HepG2 (cell line): ENCODE results near the gene TIMM44. TPM values are rescaled to one million over a fixed set of nuclear protein-coding genes. Genes with fewer than 3 reads are reported as not detected.

Source experiments
- CAMTA2 ChIP-seq: sonication (generic); formaldehyde crosslinking; IDR thresholded peaks from 2 replicates; pipeline ENCODE4 v1.4.0; 2020; ENCODE audit warnings: mild to moderate bottlenecking, missing genetic modification reagents, borderline replicate concordance
- ISL2 ChIP-seq: sonication (generic); formaldehyde crosslinking; IDR thresholded peaks from 2 replicates; pipeline ENCODE4 v1.5.0; 2020; ENCODE audit warnings: missing genetic modification reagents
- MAFF ChIP-seq: IDR thresholded peaks from 2 replicates; pipeline ENCODE4 v1.6.1; 2011; ENCODE audit warnings: low read depth, low read length, improper control_type of control experiment
- MAZ ChIP-seq, 2 experiments: sonication (generic) in 1 of 2; formaldehyde crosslinking in 1 of 2; IDR thresholded peaks; 2 replicates each; pipeline versions ENCODE4 v1.5.0 to v1.6.1; 2012 to 2020; ENCODE audit warnings: low read depth in 2 of 2, mild to moderate bottlenecking in 2 of 2, borderline replicate concordance in 1 of 2, improper control_type of control experiment in 1 of 2, low read length in 1 of 2, missing genetic modification reagents in 1 of 2, moderate library complexity in 1 of 2
- NCOA5 ChIP-seq: sonication (generic); formaldehyde crosslinking; IDR thresholded peaks from 2 replicates; pipeline ENCODE4 v1.4.0; 2020; ENCODE audit warnings: missing genetic modification reagents
- NR1H2 ChIP-seq: sonication (generic); formaldehyde crosslinking; IDR thresholded peaks from 2 replicates; pipeline ENCODE4 v1.8.1; 2022; ENCODE audit warnings: low read depth, missing genetic modification reagents, borderline replicate concordance
- PRPF4 ChIP-seq: fragments of 200-400 bp; formaldehyde crosslinking; IDR thresholded peaks from 2 replicates; pipeline ENCODE4 v1.6.1; 2016; ENCODE audit warnings: low read length, low read depth; ENCODE audit not compliant: poor library complexity, severe bottlenecking
- RFXANK ChIP-seq: IDR thresholded peaks from 2 replicates; pipeline ENCODE4 v1.6.1; 2016
- SIX4 ChIP-seq: sonication (generic); formaldehyde crosslinking; IDR thresholded peaks from 2 replicates; pipeline ENCODE4 v1.4.0; 2020; ENCODE audit warnings: missing genetic modification reagents
- SOX6 ChIP-seq, 2 experiments: fragments of 450-650 bp in 1 of 2; sonication (generic) in 1 of 2; formaldehyde crosslinking in 1 of 2; IDR thresholded peaks; 2 replicates each; pipeline versions ENCODE4 v1.4.0 to v1.6.1; 2017 to 2020; ENCODE audit warnings: antibody characterized with exemption in 1 of 2, mild to moderate bottlenecking in 1 of 2, missing genetic modification reagents in 1 of 2
- ZFP82 ChIP-seq: sonication (generic); formaldehyde crosslinking; IDR thresholded peaks from 2 replicates; pipeline ENCODE4 v1.5.1; 2020; ENCODE audit warnings: mild to moderate bottlenecking, missing genetic modification reagents, borderline replicate concordance
- ZKSCAN1 ChIP-seq: fragments of 150-350 bp; IDR thresholded peaks from 2 replicates; pipeline ENCODE4 v1.6.1; 2014; ENCODE audit warnings: low read length
- ZNF326 ChIP-seq: sonication (generic); formaldehyde crosslinking; IDR thresholded peaks from 2 replicates; pipeline ENCODE4 v1.4.0; 2020; ENCODE audit warnings: missing genetic modification reagents, borderline replicate concordance
- ZNF333 ChIP-seq: sonication (generic); formaldehyde crosslinking; IDR thresholded peaks from 2 replicates; pipeline ENCODE4 v1.4.0; 2020; ENCODE audit warnings: mild to moderate bottlenecking, missing genetic modification reagents, borderline replicate concordance
- ZNF777 ChIP-seq: sonication (generic); formaldehyde crosslinking; IDR thresholded peaks from 2 replicates; pipeline ENCODE4 v1.4.0; 2020; ENCODE audit warnings: missing genetic modification reagents
- ZNF891 ChIP-seq: sonication (generic); formaldehyde crosslinking; IDR thresholded peaks from 2 replicates; pipeline ENCODE4 v1.5.0; 2020; ENCODE audit warnings: mild to moderate bottlenecking, missing genetic modification reagents
- ZSCAN12 ChIP-seq: sonication (generic); formaldehyde crosslinking; IDR thresholded peaks from 2 replicates; pipeline ENCODE4 v1.9.0; 2021; ENCODE audit warnings: mild to moderate bottlenecking, missing genetic modification reagents
- polyA plus RNA-seq, 8 experiments: library from polyadenylated mRNA; depleted of rRNA in 3 of 8; stranded (reverse) in 7 of 8; unstranded in 1 of 8; fragments of >200 nt; fragmentation: Illumina TruSeq in 4 of 8; extraction: Trizol in 4 of 8; gene quantifications; 2 replicates each; pipeline versions ENCODE4 v1.2.1 to v1.2.3, GENCODE V29; 2011 to 2016; ENCODE audit warnings: low read depth in 4 of 8, missing spikeins in 1 of 8, mixed read lengths in 1 of 8; ENCODE audit not compliant: insufficient read depth in 1 of 8
- total RNA-seq, 5 experiments: library from RNA; depleted of rRNA; stranded (reverse); fragments of >200 nt; fragmentation: Illumina TruSeq; extraction: Trizol; gene quantifications; 2 replicates each; pipeline ENCODE4 v1.2.3, GENCODE V29; 2016; ENCODE audit warnings: low read depth in 1 of 5
- TF ChIP-seq, protein P1 (sequence below): fragments of 450-650 bp; IDR thresholded peaks from 2 replicates; pipeline ENCODE4 v1.6.1; 2016
- TF ChIP-seq, protein P2 (sequence below): sonication (generic); formaldehyde crosslinking; IDR thresholded peaks from 2 replicates; pipeline ENCODE4 v1.5.0; 2020; ENCODE audit warnings: mild to moderate bottlenecking, missing genetic modification reagents
- TF ChIP-seq, protein P3 (sequence below): sonication (generic); formaldehyde crosslinking; IDR thresholded peaks from 2 replicates; pipeline ENCODE4 v1.4.0; 2020; ENCODE audit warnings: missing genetic modification reagents
- TF ChIP-seq, protein P4 (sequence below): sonication (generic); formaldehyde crosslinking; IDR thresholded peaks from 2 replicates; pipeline ENCODE4 v1.5.0; 2020; ENCODE audit warnings: missing genetic modification reagents

The TIMM44 gene
- total and polyA plus RNA-seq, 2 of the 13 experiments (the other 11 are each of a cell fraction or from before 2014, with no cell fraction given): 42.9 to 72.6 TPM

DNA sequence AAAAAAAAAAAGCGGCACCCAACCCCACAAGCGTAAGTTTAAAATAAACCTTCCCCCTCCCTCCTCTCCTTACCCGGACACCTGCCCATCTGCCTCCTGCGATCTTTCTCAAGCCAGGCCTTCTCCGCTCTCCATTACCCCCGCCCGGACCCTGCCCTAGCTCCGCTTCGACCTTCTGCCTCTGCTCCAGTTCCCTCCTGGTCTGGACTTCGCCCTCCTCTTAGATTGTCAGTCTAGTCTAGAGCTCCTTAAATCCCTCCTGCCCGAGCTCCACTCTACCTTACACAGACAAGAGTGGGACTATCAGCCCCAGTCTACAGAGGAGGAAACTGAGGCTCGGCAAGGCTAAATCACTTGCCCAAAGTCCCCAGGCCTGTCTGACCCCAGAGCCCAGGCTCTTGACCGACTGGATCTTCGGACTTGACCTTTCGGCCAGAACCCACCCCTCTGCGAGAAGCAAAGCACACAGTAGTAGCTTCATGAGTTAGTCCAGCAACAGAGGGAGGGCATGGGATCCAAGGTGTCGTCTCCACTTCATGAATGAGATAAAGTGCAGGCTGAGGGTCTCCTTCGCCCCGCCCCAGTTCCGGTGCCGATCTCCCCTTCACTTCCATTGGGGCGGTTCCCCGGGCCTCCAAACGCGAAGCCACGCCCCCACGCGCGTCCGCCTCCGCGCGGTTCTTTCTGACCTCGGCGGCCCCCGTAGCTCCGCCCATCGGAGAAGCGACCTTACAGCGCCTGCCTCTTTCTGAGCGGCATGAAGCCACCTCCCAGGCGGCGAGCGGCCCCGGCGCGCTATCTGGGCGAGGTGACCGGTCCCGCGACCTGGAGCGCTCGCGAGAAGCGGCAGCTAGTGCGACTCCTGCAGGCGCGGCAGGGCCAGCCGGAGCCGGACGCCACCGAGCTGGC lies 23.6 kb downstream of the TIMM44 start, which contains the start of gene SNAPC2 (continued):
- TF ChIP-seq SOX6 (IDR thresholded peaks at IDR 0.05) (no peak), SOX6 (CRISPR knock-in tag; IDR thresholded peaks at IDR 0.05) (no peak; the same call in 1 of the 2 replicates), ZNF326 (CRISPR knock-in tag) (no peak), ZSCAN12 (CRISPR knock-in tag) (no peak), SIX4 (CRISPR knock-in tag) (0 out of 2 replicates have a peak, but pooled peaks have one; percentile 33), ISL2 (CRISPR knock-in tag) (peak; percentile 53; the same call in 1 of the 2 replicates), ZNF777 (CRISPR knock-in tag) (no peak), ZFP82 (CRISPR knock-in tag) (no peak), MAFF (no peak), PRPF4 (no peak), NR1H2 (CRISPR knock-in tag) (no peak), ZKSCAN1 (0 out of 2 replicates have a peak, but pooled peaks have one; percentile 63), NCOA5 (CRISPR knock-in tag) (no peak), MAZ (IDR thresholded peaks at IDR 0.05; ENCODE audit: borderline replicate concordance, low read depth, low read length) (peak; percentile 19; the same call in 1 of the 2 replicates), MAZ (CRISPR knock-in tag; IDR thresholded peaks at IDR 0.05; ENCODE audit: low read depth) (peak; percentile 66; the same call in 1 of the 2 replicates), ZNF333 (CRISPR knock-in tag) (no peak), RFXANK (CRISPR knock-in tag) (no peak), ZNF891 (CRISPR knock-in tag) (peak; percentile 74; the same call in 1 of the 2 replicates), CAMTA2 (CRISPR knock-in tag) (no peak)
- TF ChIP-seq, protein P1, sequence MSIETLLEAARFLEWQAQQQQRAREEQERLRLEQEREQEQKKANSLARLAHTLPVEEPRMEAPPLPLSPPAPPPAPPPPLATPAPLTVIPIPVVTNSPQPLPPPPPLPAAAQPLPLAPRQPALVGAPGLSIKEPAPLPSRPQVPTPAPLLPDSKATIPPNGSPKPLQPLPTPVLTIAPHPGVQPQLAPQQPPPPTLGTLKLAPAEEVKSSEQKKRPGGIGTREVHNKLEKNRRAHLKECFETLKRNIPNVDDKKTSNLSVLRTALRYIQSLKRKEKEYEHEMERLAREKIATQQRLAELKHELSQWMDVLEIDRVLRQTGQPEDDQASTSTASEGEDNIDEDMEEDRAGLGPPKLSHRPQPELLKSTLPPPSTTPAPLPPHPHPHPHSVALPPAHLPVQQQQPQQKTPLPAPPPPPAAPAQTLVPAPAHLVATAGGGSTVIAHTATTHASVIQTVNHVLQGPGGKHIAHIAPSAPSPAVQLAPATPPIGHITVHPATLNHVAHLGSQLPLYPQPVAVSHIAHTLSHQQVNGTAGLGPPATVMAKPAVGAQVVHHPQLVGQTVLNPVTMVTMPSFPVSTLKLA: peak; percentile 9; the same call in 1 of the 2 replicates
- TF ChIP-seq, protein P2, sequence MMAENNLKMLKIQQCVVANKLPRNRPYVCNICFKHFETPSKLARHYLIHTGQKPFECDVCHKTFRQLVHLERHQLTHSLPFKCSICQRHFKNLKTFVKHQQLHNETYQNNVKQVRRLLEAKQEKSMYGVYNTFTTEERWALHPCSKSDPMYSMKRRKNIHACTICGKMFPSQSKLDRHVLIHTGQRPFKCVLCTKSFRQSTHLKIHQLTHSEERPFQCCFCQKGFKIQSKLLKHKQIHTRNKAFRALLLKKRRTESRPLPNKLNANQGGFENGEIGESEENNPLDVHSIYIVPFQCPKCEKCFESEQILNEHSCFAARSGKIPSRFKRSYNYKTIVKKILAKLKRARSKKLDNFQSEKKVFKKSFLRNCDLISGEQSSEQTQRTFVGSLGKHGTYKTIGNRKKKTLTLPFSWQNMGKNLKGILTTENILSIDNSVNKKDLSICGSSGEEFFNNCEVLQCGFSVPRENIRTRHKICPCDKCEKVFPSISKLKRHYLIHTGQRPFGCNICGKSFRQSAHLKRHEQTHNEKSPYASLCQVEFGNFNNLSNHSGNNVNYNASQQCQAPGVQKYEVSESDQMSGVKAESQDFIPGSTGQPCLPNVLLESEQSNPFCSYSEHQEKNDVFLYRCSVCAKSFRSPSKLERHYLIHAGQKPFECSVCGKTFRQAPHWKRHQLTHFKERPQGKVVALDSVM (CRISPR knock-in tag): peak; percentile 56; the same call in 1 of the 2 replicates
- TF ChIP-seq, protein P3, sequence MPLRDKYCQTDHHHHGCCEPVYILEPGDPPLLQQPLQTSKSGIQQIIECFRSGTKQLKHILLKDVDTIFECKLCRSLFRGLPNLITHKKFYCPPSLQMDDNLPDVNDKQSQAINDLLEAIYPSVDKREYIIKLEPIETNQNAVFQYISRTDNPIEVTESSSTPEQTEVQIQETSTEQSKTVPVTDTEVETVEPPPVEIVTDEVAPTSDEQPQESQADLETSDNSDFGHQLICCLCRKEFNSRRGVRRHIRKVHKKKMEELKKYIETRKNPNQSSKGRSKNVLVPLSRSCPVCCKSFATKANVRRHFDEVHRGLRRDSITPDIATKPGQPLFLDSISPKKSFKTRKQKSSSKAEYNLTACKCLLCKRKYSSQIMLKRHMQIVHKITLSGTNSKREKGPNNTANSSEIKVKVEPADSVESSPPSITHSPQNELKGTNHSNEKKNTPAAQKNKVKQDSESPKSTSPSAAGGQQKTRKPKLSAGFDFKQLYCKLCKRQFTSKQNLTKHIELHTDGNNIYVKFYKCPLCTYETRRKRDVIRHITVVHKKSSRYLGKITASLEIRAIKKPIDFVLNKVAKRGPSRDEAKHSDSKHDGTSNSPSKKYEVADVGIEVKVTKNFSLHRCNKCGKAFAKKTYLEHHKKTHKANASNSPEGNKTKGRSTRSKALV (CRISPR knock-in tag): peak; percentile 74
- TF ChIP-seq, protein P4, sequence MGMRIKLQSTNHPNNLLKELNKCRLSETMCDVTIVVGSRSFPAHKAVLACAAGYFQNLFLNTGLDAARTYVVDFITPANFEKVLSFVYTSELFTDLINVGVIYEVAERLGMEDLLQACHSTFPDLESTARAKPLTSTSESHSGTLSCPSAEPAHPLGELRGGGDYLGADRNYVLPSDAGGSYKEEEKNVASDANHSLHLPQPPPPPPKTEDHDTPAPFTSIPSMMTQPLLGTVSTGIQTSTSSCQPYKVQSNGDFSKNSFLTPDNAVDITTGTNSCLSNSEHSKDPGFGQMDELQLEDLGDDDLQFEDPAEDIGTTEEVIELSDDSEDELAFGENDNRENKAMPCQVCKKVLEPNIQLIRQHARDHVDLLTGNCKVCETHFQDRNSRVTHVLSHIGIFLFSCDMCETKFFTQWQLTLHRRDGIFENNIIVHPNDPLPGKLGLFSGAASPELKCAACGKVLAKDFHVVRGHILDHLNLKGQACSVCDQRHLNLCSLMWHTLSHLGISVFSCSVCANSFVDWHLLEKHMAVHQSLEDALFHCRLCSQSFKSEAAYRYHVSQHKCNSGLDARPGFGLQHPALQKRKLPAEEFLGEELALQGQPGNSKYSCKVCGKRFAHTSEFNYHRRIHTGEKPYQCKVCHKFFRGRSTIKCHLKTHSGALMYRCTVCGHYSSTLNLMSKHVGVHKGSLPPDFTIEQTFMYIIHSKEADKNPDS (CRISPR knock-in tag): no peak
